ENCODE data around the gene SMIM45.
A peak's percentile ranks its signal among the peaks of the same experiment; 100 is the strongest.
"Not testable (repeated sequence)": the region's sequence is repeated elsewhere in the genome, so short reads cannot be mapped to it uniquely, and the experiment has no call there.

Gene SMIM45

GRCh38 chr22:41935015-41935351 is 17.0 kb upstream of the SMIM45 start:
- no peak for DNase-seq

- no peak for DNase-seq
Observed at GRCh38 chr22:41935509-41935908, 16.4 kb upstream of the SMIM45 start.

DNA sequence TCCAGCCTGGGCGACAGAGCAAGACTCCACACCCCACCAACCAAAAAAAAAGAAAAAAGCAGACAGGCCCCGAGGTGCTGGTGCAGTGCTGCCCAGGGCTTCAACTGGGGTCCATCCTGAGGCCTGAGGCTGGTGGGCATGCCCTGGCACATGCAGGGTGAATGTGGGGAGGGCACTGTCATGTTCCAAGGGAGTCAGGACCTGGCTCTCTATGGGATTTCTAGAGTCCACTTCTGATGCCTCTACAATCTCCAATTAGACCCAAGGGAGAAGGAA is 15.1 kb upstream of the SMIM45 start:
- DNase-seq = no peak

- no peak for DNase-seq
Observed at GRCh38 chr22:41939981-41940831, 11.7 kb upstream of the SMIM45 start.

DNA sequence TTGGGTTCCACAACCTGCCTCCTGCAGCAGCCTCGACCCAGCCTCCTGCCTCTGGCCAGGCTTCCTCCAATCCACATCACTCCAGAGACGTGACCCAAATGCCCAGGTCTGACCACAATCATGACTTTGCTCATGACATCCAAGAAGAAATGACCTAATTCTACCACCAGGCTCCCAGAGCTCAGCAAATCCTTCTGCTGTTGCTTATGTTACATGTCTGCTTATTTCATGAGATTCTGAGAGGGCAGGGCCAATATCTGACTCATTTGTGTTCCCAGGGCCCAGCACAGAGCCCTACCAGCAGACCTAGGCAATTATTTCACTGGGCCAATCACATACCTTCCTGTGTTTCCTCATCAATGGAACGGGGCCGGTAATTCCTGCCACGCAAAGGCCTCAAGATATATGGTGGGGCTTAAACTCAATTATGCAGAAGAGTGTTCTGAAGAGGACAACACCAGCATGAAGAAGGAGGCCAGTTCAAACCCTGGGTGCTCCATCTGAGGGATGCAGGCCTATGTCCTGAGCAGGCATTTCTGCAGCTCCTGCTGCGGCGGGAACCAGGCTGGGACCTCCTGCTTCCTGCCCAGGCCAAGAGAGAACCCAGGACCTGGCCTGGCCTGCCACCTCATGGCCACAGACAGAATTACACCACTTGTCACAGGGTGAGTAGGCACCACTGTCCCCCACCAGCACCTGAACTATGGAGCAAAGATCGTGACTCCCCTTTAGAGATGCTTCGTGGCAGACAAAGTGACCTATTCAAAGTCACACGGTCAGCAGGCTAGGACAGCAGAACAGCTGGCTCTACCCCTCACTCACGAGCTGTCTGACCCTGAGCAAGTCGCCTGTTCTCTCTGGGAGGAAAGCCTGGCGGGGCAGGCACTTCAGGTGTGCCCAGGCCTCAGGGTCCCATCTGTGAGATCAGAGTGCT is 10.9 kb upstream of the SMIM45 start:
- peak; percentile 79 for DNase-seq

GRCh38 chr22:41943661-41944209 is 8.2 kb upstream of the SMIM45 start:
- DNase-seq = no peak

DNA sequence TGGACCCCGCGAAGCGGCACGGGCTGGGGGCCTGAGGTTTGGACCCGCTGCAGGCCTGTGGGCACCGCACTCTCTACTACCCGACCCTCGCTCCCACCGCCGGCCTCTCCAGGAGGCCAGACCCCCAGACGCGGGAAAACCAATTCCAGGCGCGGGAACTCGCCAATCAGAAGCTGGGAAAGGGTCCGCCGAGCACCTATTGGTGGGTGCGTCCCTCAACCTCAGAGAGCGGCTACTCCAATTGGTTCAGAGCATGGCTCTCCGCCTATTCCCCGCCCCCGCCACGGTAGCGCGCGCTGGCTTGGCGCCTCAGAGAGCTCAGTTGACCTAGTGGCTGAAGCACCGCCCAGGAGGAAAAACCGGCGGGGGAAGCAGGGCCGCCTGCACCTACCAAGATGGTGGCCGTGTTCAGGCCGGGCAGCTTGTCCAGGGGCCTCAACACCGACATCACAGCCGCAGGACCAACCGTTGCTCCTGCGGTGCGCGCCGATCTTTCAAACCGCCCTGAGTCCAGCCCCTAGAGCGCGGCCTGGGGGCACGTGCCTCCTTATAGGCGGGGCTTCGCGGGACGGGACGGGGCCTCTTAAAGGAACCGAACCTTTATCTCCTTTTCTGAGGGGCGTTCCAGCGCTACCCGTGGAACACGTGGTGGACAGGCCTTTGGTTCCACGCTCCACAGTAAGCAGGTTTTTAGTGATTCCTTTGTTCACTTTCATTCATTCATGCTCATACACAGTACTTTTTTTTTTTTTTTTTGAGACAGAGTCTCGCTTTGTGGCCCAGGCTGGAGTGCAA is 5.1 kb upstream of the SMIM45 start, which contains the start of gene CENPM:
Gene CENPM, minus strand, starts transcription at position 524 of the 795 bp plus-strand sequence. Its CDS starts 76 bp downstream, at position 448.
- DNase-seq = peak; percentile 93

- no peak for DNase-seq
Observed at GRCh38 chr22:41947424-41948080, 4.4 kb upstream of the SMIM45 start.

DNA sequence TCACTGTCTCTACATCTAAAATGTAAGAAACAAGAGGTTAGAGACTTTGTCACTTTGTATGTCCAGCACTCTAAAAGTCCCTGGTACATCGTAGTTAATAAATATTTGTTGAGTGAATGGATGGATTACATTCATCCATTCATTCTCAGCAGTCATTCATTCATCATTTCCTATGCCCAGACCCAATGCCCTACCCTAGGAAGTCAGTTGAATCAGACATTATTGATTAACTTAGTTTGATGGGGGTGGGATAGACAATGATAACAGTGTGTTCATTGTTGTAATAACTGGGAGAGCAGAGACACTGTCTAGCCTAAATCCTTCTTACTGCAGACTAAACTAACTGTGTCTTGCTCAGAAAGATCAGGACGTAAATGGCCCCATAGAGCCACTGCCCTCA is 3.8 kb upstream of the SMIM45 start:
- no peak for DNase-seq

DNA sequence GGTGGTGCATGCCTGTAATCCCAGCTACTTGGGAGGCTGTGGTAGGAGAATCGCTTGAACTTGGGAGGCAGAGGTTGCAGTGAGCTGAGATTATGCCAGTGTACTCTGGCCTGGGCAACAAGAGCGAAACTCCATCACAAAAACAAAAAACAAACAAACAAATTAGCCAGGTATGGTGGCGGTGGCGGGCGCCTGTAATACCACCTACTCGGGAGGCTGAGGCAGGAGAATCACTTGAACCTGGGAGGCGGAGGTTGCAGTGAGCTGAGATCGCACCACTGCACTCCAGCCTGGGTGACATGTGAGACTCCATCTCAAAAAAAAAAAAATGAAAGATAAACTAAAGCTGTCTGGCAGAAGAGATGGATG is 3.0 kb upstream of the SMIM45 start:
- DNase-seq = not testable (repeated sequence)

DNA sequence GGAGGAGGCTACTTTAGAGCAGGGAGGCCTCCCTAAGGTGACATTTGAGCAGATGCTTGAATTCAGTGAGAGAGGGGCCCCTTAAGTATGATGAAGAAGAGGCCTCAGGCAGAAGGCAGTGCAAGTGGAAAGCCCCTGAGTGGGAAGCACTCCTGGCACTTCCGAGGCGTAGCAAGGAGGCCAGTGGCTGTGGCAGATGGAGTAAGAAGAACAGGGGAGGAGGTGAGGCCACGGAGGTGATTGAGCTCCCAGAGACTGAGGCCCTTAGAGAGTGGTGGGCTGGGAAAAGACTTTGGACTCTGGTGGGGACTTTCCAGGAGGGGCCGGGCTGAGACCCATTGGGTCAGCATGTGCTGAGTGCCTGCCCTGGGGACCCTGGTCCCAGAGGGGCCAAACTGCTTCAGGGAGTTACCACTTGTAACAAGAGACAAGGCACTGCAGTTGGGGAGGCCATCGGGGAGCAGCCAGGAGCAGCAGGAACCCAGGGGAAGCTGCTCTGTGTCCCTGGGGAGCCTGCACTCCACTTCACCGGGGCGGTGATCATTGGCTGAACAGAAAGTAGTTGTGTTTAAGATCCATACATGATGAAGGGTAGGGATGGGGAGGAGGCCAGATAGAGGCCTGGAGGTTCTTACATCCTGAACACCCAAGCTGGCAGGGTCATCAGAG is 2.5 kb upstream of the SMIM45 start:
- no peak for DNase-seq

GRCh38 chr22:41952713-41953112 is 763 bp downstream of the SMIM45 start:
- DNase-seq = no peak

- no peak for DNase-seq
Observed at GRCh38 chr22:41957941-41958556, 6.1 kb downstream of the SMIM45 start.

DNA sequence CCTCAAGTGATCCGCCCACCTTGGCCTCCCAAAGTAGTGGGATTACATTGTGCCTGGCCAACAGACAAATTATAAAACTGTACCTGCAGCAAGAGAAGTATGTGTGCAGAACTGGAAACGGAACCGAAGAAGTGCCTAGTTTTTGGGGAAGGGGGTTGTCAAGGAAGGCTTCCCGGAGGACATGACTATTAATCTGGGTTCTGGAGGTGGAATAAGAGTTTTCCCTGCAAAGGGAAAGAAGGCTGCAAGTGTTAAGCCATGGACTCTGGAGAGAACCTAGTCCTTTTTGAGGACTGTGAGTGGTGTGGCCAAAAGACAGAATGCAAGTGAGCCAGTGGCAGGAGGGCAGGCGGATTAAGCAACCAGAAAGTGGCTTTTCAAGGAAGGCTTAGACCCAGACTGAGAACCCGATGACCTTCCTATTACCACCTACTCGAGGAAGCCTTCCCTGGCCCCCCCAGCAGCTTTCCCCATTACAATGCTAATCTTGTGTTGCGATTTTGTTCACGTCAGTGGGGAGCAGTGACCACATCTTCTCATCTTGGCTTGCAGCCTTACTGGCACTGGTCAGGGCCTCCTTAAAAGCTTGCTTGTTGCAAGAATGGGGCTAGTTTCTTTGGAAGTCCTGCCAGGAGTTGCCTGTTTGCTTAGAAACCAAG is 11.6 kb downstream of the SMIM45 start:
- no peak for DNase-seq

GRCh38 chr22:41964112-41964491 is 12.2 kb downstream of the SMIM45 start:
- DNase-seq = no peak

GRCh38 chr22:41966225-41966606 is 14.3 kb downstream of the SMIM45 start:
- DNase-seq = no peak

DNA sequence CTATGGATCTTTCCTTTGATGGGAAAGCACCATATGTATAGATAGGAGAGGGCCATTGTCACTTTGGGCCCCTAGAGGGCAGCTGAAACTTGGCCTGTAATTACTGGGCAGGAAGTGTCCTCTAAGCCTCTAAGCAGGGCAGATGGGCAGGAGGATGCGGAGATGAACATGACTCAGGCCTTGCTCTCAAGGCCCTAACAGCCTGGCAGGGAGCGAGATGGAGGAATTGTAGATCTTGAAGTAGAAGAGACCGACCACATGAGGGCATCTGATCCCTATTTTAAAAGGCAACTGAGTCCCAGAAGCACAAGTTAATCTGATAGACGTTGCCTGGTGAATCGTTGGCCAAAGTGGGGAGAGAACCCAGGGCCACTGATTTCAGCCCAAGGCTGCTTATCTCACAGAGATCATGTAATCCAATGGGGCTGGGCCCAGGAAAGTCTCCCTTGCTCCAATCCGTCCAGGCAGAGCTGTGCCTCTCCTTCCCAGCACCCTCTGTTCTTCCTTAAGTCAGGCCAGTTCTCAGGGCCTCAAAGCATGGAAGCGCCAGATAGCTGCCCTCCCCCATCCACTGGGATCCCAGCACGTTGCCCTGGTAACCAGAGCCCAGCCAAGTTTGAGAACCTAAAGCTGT is 14.8 kb downstream of the SMIM45 start:
- DNase-seq = peak; percentile 73

DNA sequence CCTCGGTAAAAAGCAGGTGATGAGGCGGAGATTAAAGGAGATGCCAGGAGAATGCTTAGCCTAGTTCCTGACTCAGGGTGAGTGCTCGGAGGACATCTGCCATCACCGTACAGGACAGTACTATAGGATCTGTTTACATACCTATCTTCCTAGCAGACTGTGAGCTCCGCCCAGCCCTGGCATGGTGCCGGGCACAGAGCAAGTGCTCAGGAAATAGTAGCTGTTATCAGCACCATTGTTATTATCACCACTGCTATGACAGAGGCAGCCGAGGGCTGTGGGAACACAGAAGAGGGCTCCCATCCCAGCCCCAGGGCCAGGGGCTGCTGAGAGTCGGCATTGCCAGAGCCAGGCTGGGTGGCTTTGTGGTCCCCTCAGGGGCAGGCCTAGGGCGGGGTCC is 16.7 kb downstream of the SMIM45 start:
- DNase-seq = no peak

- no peak for DNase-seq
Observed at GRCh38 chr22:41969110-41969646, 17.2 kb downstream of the SMIM45 start, which contains the start of gene SEPTIN3. SEPTIN3 (plus strand) TSS chr22:41969443; CDS start chr22:41971493, 2,050 bp downstream.

DNA sequence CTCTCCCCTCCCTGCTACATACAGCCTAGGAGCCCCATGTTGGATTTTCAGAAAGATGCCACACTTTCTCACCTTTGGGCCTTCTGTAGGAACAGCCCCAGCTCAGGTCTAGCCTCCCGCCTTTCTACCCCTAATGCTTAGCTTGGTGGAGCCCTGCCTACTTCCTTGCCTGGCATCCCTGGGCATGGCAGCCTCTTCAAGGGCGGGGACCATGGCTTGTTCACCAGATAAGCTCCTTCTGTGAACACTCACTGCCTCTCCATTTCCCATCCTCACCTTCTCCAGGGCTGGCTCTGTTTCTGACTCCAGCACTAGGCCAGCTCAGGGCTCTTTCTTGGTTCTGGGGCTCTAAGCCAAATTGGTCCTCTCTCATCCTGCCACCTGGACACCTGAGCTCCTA is 18.7 kb downstream of the SMIM45 start:
- no peak for DNase-seq
